Inflammatory macrophage treated with lipopolysaccharide for 1 hour (primary cell): Measurements from ENCODE around the gene DPM3.
"Not testable (repeated sequence)": the region's sequence is repeated elsewhere in the genome, so short reads cannot be mapped to it uniquely, and the experiment has no call there.

ENCODE experiments used
- DNase-seq, 2 donors: peaks; one replicate each; pipeline ENCODE4 v3.0.0-alpha.2; 2020 to 2022

DPM3 gene

DNA sequence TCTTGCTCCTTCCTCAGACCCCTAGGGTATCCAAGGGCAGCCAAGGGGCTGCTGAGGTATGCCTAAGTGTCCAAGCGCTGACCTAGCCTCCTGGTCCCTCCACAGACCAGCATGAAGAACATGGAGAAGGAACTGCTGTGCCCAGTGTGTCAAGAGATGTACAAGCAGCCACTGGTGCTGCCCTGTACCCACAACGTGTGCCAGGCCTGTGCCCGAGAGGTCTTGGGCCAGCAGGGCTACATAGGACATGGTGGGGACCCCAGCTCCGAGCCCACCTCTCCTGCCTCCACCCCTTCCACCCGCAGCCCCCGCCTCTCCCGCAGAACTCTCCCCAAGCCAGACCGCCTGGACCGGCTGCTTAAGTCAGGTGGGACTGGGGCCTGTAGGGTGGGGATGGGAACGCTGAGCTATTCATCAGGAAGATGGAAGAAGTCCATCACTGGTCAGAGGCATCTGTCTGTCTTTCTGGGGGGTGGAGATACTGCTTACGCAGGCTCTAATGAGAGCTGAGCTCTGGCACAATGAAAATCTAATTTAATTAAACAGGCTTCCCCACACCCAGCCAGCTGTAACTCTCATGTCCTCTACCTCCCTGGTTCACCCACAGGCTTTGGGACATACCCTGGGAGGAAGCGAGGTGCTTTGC is 35.1 kb upstream of the DPM3 start:
- DNase-seq, result no peak

DNA sequence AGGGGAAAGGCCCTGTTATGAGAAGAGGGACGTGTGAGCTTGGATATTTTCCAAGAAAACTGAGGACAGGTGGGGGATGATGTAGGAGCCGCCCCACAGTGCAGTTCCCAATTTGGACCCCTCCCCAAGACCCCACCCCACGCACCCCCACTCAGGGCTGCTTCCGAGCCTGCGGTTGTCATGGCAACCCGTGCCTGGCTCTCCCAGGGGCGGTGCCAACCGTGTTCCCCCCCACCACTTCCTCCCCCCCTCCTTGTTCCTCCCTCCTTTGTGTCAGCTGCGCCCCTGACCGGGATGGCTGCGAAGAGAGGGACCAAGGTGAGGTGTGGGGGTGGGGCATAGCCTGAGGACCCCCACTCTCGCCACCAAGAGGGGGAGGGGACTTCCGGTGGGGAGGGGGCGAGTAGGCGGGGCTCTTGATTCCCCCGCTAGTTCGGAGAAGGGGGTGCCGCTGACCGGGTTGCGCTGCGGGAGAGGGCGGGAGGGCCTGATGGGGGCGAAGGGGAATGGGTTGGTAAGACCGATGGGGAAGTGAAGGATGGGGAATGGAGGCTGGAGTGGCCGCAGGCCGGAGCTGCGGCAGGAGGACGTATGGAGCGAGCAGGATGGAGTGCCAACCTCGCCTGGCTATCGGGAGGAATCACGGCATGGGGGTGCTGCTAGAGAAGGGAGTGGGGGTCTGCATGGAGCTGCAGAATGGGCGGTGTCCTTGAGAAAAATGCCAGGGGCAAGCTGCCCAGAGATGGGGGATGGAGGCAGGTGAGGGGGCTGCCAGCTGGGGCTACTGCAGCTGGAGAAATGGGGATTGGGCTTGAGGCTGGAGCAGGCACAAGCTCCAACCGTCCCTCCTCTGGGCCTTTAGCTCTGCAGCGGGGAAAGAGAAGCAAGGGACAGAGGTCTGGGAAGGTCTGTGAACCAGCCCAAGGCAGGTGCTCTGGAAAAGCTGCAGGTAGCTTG is 34.3 kb upstream of the DPM3 start:
- DNase-seq, result no peak

GRCh38 chr1:155173478-155174323 is 33.4 kb upstream of the DPM3 start, which contains the start of gene TRIM46:
Gene TRIM46 (plus strand): TSS chr1:155173849. CDS start chr1:155173967, 118 bp downstream.
- DNase-seq, result no peak

DNA sequence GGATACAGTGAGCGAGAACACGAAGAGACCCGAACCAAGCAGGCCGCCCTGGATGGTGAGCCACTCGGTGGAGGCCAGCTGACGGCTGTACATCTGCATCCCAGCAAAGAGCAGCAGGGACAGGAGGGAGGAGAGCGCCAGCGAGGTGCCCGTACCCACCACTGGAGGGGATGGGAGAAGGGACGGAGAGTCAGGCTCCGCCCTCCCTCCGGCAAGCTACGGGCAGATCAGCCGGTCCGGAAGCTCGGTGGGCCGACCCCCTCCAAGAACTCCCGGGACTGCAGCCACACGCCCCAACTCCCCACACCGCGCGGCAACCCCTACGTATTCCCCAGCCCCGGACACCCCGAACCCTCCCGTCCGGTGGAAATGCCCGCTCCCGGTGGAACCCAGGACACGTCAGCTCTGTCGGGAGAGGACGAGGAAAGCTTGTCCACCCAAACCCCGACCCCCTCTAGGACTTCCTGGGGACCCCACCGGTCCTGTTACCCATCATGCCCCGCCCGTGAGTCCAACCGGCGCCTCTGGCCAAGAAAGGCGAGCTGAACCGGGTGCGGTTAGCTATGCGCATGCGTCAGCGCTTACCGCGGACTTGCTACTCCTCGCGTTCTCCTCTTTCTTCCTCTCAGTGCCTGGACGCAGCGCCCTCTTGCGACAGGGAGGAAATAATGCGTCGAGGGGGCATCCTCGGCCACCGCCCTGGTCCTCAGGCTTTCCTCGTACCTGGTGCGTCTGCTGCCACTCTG is 32.6 kb upstream of the DPM3 start, which contains the start of gene KRTCAP2:
Gene KRTCAP2, minus strand, starts transcription at position 573 of the 746 bp plus-strand sequence. Its CDS starts 80 bp downstream, at position 493.
- peak; percentile 91 to 96 for DNase-seq

GRCh38 chr1:155171836-155172731 is 31.8 kb upstream of the DPM3 start:
- no peak for DNase-seq

DNA sequence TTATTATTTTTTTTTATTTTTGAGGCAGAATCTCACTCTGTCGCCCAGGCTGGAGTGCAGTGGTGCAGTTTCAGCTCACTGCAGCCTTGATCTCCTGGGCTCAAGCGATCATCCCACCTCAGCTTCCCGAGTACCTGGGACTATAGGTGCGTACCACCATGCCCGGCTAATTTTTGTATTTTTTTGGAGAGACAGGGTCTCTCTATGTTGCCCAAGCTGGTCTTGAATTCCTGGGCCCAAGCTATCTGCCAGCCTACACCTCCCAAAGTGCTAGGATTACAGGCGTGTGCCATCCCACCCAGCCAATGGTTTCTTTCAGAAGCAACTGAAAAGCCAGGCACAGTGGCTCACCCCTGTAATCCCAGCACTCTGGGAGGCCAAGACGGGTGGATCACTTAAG is 30.5 kb upstream of the DPM3 start:
- DNase-seq, result no peak

DNA sequence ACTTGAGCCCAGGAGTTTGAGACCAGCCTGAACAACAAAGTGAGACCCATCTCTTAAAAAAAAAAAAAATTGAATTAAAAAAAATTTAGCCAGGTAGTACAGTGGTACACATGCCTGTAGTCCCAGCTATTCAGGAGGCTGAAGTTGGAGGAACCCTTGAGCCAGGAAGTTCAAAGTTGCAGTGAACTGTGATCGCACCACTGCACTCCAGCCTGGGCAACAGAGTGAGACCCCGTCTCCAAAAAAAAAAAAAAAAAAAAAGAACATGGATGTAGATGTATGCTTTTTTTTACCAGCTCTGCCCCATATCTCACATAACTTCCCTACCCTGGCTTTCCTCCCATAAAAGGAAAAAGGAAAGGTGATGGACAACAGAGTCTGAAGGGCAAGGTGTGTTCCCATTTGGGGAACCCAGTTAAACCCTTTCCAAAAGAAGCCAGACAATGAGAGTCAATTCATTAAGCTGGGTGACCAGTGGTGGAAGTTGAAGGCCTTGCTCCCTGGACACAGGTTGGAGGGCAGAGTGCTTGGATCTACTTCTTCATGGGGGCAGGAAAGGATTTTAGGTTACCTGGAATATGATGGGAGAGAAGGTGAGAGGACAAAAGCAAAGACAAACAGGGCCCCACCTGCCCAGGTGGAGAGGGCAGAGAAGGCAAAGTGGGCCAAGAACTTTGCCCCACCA is 29.9 kb upstream of the DPM3 start:
- DNase-seq, result no peak

DNA sequence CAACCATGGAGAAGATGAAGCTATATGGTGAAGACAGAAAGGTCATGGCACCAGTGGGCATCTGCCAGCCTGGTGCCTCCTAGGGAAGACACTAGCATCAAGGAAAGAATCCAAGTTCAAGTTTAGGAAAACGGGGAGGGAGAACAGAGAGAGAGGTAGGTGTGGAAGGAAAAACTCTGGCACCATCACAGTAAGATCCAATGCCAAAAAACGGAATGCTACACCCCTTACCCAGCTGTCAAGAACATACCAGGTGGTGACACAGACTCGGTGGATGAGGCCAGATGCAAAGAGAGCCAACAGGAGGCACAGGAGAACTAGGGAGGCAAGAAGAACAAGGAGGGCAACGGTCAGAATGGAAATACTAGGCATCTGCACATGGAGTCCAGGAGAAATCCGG is 29.2 kb upstream of the DPM3 start:
- no peak for DNase-seq

DNA sequence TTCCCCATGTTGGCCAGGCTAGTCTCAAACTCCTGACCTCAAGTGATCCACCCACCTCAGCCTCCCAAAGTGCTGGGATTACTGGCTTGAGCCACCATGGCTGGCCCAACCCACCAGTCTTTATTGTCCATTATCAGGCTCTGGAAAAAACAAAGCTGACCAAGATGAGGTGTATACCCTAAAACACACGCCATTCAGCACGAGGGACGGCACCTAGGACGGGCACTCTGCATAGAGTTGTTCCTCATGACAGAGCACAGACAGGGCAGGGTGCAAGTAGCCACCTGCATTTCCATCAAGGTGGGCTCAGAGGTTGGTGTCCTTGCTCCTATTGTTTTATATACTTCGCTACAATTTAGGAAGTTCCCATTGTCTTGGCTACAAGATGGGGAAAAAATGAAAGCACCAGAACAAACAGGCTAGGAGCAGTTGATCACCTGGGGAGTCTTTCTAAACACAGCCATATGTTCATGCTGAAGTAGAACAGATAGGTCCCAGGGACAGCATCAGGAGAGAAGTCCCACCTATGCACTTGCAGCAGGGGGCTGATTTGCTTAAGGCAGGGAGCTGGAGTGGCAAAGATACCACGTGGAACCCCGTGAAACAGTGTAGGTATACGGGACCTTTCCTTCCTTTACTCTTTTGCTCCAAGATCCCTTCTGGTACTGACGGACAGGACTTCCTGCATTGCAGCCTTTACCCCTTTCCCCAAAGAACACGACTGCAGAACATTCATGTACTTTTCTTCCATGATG is 28.3 kb upstream of the DPM3 start:
- no peak for DNase-seq

DNA sequence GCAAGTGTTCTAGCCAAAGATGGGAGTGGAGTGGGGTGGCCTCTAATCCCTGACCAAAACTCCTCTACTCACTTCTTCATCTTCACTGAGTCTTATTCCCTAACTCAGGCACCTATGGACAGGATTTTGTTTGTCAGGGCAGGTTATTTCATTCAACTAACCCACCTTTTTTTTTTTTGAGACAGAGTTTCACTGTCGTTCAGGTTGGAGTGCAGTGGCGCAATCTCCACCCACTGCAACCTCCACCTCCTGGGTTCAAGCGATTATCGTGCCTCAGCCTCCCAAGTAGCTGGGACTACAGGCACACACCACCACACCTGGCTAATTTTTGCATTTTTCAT is 27.7 kb upstream of the DPM3 start:
- DNase-seq, result not testable (repeated sequence)

GRCh38 chr1:155167166-155168104 is 27.1 kb upstream of the DPM3 start:
- peak; percentile 69 to 95 for DNase-seq

- no peak for DNase-seq
Measured at GRCh38 chr1:155166471-155167165, 26.3 kb upstream of the DPM3 start.

DNA sequence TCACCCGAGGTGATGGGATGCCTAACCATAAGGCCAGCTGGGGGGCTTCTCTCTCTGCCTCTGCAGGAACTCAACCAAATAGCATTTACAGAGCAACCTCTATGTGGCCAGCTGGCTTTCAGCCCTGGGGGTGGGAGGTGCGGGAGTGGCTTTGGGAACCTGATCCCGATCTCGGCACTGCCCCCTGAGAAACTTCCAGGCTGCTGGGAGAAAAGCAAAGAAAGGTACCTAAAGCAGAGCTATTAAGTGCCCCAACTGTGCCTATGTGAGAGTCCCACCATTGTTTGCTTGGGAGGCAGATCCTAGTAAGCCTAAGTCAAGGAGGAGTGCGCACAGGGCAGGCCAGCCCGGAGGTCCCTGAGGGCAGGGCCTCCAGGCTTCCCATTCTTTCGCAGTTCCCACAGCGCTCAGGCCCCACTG is 25.7 kb upstream of the DPM3 start:
- no peak for DNase-seq

DNA sequence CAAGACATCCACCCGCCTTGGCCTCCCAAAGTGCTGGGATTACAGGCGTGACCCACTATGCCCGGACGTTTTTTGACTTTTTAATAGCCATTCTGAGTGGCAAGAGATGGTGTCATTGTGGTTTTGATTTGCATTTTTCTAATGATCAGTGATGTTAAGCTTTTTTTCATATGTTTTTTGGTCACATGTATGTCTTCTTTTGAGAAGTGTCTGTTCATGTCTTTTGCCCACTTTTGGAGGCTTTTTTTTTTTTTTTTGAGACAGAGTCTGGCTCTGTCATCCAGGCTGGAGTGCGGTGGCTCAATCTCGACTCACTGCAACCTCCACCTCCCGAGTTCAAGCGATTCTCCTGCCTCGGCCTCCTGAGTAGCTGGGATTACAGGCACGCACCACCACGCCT is 24.3 kb upstream of the DPM3 start:
- DNase-seq, result not testable (repeated sequence)

GRCh38 chr1:155163785-155164184 is 23.5 kb upstream of the DPM3 start:
- DNase-seq, result not testable (repeated sequence)

DNA sequence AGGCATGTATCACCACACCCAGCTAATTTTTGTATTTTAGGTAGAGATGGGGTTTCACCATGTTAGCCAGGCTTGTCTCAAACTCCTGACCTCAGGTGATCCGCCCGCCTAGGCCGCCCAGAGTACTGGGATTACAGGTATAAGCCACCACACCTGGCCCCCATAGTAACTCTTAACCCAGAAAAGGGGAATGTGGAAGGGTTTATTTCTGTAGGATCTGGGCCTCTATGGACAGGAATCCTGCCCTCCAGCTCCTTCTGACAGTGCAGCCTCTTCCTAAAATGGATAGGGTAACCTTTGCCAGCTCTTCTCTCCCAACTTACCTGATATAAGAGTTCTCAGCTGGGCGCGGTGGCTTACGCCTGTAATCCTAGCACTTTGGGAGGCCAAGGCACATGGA is 22.3 kb upstream of the DPM3 start:
- DNase-seq, result not testable (repeated sequence)

DNA sequence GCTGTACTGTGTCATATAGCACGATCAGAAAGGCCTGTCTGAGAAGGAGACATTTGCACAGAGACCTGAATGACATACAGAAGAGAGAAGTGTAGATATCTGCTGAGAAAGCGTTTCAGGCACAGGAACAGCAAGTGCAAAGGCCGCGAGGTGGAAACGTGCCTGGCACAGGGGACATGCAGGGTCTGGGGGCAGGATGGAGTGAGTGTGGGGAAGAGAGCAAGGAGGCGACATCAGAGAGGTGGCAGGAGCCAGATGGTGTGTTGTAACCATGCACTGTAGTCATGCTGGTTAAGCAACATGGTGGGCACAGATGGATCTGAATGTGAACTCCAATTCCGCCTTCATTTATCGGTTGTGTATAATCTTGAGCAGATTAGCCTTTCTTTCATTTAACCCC is 19.8 kb upstream of the DPM3 start:
- no peak for DNase-seq

GRCh38 chr1:155158991-155159390 is 18.7 kb upstream of the DPM3 start:
- DNase-seq, result no peak
